GM10266 (cell line): Measurements from ENCODE around the gene ARVCF.

Experiments used
- DNase-seq: peaks from one replicate; pipeline ENCODE4 v3.0.0; 2012; ENCODE audit errors: extremely low spot score
- TF ChIP-seq, protein P1 (sequence below): IDR thresholded peaks from 2 replicates; pipeline ENCODE4 v1.5.1; 2012; ENCODE audit warnings: mild to moderate bottlenecking, low read depth; ENCODE audit not compliant: control insufficient read depth, insufficient read depth; ENCODE audit errors: missing control alignments

The ARVCF gene

DNA sequence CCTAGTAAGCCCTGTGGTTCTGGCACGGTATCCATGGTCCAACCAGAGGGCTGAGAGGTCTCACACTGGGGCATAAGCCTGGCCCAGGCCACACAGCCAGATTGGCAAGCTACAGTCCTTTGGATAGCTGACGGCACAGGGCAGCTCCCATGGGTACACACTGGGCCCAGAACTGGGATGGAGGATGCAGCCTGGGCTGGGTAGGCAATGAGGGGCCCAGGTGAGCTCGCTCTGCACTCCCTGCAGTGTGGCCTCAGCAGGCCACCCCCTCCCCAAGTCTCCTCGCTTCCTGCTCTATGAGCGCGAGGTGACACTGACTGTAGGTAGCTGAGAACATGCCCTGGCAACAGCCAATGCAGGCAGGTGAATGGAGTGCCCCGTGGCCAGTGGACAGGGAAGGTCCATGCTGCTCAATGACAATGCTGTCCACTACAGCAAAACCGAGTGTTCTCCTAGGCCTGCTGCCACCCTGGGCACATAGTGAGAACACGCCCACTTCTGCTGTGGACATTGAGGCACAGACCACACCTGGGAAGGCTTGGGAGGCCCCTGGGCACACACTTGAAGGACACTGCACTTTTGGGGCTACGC is 3.8 kb downstream of the ARVCF start:
- DNase-seq, result no peak
- TF ChIP-seq, protein P1, sequence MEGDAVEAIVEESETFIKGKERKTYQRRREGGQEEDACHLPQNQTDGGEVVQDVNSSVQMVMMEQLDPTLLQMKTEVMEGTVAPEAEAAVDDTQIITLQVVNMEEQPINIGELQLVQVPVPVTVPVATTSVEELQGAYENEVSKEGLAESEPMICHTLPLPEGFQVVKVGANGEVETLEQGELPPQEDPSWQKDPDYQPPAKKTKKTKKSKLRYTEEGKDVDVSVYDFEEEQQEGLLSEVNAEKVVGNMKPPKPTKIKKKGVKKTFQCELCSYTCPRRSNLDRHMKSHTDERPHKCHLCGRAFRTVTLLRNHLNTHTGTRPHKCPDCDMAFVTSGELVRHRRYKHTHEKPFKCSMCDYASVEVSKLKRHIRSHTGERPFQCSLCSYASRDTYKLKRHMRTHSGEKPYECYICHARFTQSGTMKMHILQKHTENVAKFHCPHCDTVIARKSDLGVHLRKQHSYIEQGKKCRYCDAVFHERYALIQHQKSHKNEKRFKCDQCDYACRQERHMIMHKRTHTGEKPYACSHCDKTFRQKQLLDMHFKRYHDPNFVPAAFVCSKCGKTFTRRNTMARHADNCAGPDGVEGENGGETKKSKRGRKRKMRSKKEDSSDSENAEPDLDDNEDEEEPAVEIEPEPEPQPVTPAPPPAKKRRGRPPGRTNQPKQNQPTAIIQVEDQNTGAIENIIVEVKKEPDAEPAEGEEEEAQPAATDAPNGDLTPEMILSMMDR, result no peak

DNA sequence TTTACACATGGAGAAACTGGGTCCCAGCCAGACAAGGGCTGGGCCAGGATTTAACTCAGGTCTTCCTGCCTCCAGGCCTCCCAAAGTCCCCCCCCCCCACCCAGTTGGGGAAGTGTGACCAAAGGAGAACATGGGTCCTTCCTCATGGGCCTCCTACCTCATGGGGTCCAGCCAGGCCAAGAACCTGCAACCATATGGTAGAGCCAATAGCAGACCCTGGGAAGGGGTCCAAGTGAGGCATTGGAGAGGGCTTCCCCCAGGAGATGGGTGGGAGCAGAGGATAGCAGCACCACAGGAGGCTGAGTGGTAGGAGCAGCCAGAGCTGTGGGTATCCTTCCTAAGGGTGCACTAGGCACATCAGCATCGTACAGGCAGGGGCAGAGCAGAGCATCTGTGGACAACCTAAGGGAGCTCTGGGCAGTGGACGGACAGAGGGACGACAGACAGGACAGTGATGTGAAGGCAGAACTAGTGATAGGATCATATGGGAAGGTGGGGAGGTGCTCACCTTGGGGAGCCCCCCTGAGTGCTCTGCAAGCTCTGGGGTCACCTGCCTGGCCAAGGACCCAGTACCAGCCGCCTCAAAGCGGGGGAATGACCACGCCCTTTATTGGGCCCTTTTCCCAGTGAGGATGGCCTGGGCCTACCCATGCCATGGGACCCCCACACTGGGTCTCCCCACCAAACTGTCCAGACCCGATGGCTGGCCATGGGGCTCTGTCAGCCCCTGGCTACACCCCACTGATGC is 4.5 kb downstream of the ARVCF start:
- DNase-seq, result no peak

DNA sequence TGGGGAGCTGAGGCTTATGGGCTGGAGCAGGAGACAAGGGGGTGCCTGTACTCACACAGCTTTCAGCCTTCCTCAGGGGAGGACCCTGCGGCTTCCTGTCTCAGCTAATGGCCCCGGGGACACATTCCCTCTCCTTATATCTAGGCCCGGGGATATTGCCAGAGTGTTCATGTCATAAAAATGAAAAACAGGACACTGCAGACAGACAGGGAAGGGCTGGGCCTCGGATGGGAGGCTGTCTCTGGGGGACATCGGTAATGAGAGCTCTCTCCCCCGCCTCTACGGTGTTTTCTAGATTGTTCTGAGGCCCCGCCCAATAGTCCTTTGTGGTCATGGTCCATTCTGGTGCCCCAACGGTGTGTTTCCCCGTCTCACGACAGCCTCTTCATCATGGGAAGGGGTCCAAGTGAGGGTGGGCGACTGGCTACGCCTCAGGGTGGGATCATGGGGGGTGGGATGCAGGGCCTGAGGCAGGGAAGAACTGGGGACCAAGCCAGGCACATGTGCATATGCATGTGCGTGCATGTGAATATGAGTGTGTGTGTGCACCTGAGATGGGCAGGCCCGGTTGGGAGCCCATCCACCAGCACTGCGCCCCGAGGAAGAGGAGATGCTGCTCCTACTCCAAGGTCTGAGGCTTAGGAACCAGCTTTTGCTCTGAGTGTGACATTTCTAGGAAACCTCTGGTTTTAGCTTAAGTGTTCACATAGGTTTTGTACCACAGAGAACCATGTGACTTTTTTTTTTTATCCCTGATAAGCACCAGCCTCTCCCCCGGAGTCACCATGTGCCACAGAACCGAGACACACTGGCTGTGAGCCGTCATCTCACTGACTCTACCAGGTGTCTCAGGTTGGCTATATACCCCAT is 5.3 kb downstream of the ARVCF start:
- TF ChIP-seq, protein P1, result no peak
- DNase-seq, result no peak

More for the DNA sequence above, 4.5 kb downstream of the ARVCF start:
- TF ChIP-seq, protein P1, result no peak

DNA sequence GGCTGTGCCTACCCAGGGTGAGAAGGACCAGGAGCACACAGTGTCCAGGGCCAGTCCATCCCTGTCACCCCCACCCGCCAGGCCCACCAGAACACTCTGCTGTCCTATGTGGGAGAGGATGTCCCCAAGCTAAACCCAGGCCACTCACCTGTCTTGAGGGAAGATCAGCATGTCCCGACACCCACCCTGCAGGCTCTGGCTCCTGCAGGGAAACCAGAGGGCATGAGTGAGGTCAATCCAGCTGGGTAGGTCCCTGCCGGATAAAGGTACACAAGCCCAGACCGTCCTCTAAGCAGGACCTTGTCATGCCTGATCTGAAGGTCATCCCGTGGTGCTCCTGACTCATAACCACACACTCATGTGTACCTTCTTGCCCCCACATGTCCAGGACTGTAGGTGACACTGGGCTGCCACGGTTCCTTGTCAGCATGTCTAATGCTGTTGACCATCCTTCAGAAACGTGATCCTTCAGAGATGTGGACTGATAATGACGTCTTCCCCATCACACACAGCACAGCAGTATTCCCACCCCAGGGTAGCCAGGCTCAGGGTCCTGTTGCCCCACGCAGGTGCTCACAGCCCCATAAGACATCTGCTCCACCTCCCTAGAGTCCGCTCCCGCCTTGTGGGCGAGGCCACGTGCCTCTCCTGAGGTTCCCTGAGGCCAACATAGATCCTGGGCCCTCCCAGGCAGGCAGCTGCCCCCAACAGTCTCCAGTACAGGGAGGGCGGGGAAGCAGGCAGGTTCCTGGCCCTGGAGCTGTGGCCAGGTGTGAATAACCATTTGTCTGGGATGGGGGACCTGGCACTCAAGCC is 6.1 kb downstream of the ARVCF start:
- TF ChIP-seq, protein P1, result no peak
- no peak for DNase-seq

DNA sequence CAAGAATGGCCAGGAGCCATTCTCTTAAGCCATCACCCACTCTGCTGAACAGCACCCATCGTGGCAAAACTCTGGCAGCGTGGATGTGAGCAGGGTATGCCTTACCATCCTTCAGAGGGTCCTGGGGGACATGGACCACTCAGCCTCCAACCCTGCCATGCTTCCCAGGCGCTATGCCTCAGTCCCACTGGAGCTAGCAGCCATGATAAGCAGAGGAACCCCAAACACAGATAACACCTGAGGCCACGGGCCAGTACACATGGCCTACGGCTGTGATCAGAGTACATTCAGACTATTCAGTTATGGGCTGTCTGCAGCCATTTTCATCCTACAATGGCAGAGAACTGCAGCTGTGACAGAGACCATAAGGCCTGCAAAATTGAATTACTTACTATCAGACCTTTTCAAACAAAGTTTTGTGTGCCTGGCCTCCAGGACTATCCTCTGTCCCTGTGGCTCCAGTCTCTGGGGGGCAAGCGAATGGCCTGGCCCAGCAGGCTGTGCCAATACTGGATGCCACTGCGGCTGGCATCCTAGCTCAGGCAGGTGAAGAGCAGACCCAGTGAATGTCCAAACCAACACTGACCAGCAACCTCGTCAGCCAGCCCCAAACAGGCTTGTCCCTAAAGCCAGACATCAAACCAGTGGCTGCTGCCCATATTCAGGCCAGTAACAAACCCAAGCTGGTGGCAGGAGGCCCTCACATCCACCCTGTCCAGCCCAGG is 6.9 kb downstream of the ARVCF start:
- TF ChIP-seq, protein P1, result no peak
- DNase-seq, result no peak

DNA sequence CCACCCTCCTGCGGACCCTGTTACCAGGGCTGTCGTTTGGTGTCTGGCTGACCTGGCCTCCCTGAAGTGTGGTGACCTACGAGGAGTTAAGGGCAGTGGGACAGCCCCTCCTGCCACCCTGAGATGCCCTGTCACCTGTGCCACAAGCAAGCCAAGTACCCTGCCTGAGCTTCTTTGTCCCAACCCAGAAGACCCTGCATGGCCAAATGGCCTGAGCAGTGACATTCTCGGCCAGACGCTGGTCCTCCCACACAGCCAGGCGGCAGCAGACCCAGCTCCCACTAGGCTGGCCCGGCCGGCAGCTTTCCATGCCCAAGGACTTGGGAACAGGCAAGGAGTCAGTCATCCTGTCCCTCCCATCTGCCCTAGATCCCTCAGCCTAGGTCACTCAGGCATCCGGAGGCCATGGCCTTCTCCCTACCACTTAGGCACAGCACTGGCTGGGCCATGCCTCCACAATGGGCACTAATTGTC is 7.6 kb downstream of the ARVCF start:
- TF ChIP-seq, protein P1, result no peak
- no peak for DNase-seq
